ENCODE measurements around the gene CLTB. TPM values are rescaled to one million over a fixed set of nuclear protein-coding genes. Genes with fewer than 3 reads are reported as not detected.
A peak's percentile ranks its signal among the peaks of the same experiment; 100 is the strongest.

CLTB gene
- total RNA-seq, 1 experiment from 2014 or later: 58.6 TPM

DNA sequence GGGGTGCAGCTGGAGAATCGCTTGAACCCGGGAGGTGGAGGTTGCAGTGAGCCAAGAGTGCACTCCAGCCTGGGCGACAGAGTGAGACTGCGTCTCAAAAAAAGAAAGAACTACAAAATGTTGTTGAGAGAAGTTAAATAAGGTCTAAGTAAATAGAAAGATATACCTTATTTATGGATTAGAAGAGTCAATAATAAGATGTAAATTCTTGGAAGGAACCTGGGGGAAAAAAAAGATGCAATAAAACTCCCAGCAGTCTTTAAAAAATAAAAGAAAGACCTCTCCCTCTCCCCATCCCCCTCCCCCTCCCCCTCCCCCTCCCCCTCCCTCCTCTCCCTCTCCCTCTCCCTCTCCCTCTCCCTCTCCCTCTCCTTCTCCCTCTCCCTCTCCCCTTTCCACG, 16.4 kb upstream of the CLTB start:
- ChIA-PET POLR2A (no interaction called here), CTCF (no interaction called here), RAD21 (ENCODE audit: low non-redundant PET in 1 of 2, low total read pairs in 2 of 2, uncharacterized antibody in 2 of 2, unreplicated experiment in 2 of 2) (no interaction called here)
- no peak overlapping the region for H3K4me3 ChIP-seq (replicated peaks in 1 of 2; ENCODE audit: low read depth in 1 of 2, low read length in 2 of 2)
- no peaks in the 10 kb centered on the region for H3K9me2 ChIP-seq (ENCODE audit: insufficient read depth)
- no TSS peak for BruUV-seq (replicated peaks)
- no peaks in the 10 kb centered on the region for H3K9me3 ChIP-seq (ENCODE audit: control insufficient read depth in 1 of 2, insufficient read depth in 1 of 2, low read depth in 1 of 2, low read length in 2 of 2)
- no peak overlapping the region for H3K27ac ChIP-seq (ENCODE audit: low read depth, low read length)
- H2AFZ ChIP-seq (ENCODE audit: low read depth, low read length, poor library complexity, severe bottlenecking): no peak overlapping the region
- H3K27me3 ChIP-seq (ENCODE audit: insufficient read depth, low read length): no peaks in the 10 kb centered on the region
- intact Hi-C loops (cut with micrococcal nuclease): no loop called here
- TF ChIP-seq RAD21 (IDR thresholded peaks at IDR 0.05; ENCODE audit: low read depth): no peak
- TF ChIP-seq ZFX (IDR thresholded peaks at IDR 0.05): no peak
- TF ChIP-seq ELF1 (IDR thresholded peaks at IDR 0.05; ENCODE audit: borderline replicate concordance, low read depth): no peak
- TF ChIP-seq, protein P1, sequence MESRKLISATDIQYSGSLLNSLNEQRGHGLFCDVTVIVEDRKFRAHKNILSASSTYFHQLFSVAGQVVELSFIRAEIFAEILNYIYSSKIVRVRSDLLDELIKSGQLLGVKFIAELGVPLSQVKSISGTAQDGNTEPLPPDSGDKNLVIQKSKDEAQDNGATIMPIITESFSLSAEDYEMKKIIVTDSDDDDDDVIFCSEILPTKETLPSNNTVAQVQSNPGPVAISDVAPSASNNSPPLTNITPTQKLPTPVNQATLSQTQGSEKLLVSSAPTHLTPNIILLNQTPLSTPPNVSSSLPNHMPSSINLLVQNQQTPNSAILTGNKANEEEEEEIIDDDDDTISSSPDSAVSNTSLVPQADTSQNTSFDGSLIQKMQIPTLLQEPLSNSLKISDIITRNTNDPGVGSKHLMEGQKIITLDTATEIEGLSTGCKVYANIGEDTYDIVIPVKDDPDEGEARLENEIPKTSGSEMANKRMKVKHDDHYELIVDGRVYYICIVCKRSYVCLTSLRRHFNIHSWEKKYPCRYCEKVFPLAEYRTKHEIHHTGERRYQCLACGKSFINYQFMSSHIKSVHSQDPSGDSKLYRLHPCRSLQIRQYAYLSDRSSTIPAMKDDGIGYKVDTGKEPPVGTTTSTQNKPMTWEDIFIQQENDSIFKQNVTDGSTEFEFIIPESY (IDR thresholded peaks at IDR 0.05; ENCODE audit: extremely low read depth, insufficient replicate concordance, low read length): no peak
- no peak for TF ChIP-seq SIN3A (IDR thresholded peaks at IDR 0.05; ENCODE audit: low read depth)
- no peak for TF ChIP-seq TCF7L2 (IDR thresholded peaks at IDR 0.05; ENCODE audit: borderline replicate concordance, extremely low read depth, insufficient read depth, insufficient read length)
- H3K79me2 ChIP-seq (ENCODE audit: insufficient read depth, low read length): no peaks in the 10 kb centered on the region
- no peak overlapping the region for H3K4me2 ChIP-seq (ENCODE audit: low read length)
- no peak for DNase-seq (ENCODE audit: low read depth, low spot score)
- no peak for ATAC-seq
- no peaks in the 10 kb centered on the region for H4K20me1 ChIP-seq (ENCODE audit: insufficient read depth)
- no peak overlapping the region for H3K9ac ChIP-seq (ENCODE audit: low read length)
- peaks cover 0 to 8% of the 10 kb centered on the region in 2 experiments; a peak in 2 of 4 replicates for H3K4me1 ChIP-seq (ENCODE audit: control insufficient read depth in 1 of 2, insufficient read depth in 2 of 2, low read length in 2 of 2)
- H3K36me3 ChIP-seq (ENCODE audit: control insufficient read depth in 1 of 2, insufficient read depth in 2 of 2, low read length in 2 of 2): no peaks in the 10 kb centered on the region

DNA sequence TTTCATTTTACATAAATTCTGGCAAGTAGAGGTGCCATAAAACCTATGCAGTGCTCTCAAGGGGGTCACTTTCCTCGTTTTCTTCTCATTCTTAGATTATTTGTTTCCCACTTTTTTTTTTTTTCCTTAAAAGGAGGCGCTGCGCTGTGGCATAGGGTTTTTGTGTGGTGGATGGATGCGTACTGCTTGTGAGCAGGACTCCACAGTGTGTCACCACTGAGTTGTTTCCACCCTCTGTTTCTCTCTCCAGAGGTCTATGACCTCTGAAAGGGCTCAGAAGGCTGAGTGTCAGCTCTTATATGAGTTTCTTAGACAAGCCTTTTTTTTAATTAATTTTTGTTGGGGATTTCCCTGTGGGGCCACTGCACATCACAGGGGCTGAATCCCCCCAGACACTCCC, 13.6 kb upstream of the CLTB start:
- H2AFZ ChIP-seq (ENCODE audit: low read depth, low read length, poor library complexity, severe bottlenecking): no peak overlapping the region
- ATAC-seq: peak; percentile 68
- H3K27ac ChIP-seq (ENCODE audit: low read depth, low read length): no peak overlapping the region
- no peak for TF ChIP-seq SRF (IDR thresholded peaks at IDR 0.05; ENCODE audit: low read depth)
- TF ChIP-seq, protein P2, sequence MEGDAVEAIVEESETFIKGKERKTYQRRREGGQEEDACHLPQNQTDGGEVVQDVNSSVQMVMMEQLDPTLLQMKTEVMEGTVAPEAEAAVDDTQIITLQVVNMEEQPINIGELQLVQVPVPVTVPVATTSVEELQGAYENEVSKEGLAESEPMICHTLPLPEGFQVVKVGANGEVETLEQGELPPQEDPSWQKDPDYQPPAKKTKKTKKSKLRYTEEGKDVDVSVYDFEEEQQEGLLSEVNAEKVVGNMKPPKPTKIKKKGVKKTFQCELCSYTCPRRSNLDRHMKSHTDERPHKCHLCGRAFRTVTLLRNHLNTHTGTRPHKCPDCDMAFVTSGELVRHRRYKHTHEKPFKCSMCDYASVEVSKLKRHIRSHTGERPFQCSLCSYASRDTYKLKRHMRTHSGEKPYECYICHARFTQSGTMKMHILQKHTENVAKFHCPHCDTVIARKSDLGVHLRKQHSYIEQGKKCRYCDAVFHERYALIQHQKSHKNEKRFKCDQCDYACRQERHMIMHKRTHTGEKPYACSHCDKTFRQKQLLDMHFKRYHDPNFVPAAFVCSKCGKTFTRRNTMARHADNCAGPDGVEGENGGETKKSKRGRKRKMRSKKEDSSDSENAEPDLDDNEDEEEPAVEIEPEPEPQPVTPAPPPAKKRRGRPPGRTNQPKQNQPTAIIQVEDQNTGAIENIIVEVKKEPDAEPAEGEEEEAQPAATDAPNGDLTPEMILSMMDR (IDR thresholded peaks at IDR 0.05 in 2 of 3, conservative IDR thresholded peaks at IDR 0.05 in 1 of 3; ENCODE audit: borderline replicate concordance in 1 of 3, insufficient read depth in 1 of 3, low read depth in 2 of 3, low read length in 2 of 3): 0 out of 6 replicates have a peak, but pooled peaks of 1 of the 3 experiments have one; percentile 13
- intact Hi-C loops (cut with micrococcal nuclease): no loop called here
- BruUV-seq (replicated peaks): no TSS peak
- no peaks in the 10 kb centered on the region for H3K27me3 ChIP-seq (ENCODE audit: insufficient read depth, low read length)
- no peak overlapping the region for H3K4me2 ChIP-seq (ENCODE audit: low read length)
- peaks cover 0 to 13% of the 10 kb centered on the region in 2 experiments; a peak in 2 of 4 replicates for H3K4me1 ChIP-seq (ENCODE audit: control insufficient read depth in 1 of 2, insufficient read depth in 2 of 2, low read length in 2 of 2)
- H3K9me3 ChIP-seq (ENCODE audit: control insufficient read depth in 1 of 2, insufficient read depth in 1 of 2, low read depth in 1 of 2, low read length in 2 of 2): no peaks in the 10 kb centered on the region
- no peak overlapping the region for H3K9ac ChIP-seq (ENCODE audit: low read length)
- no peaks in the 10 kb centered on the region for H3K9me2 ChIP-seq (ENCODE audit: insufficient read depth)
- ChIA-PET CTCF (no interaction called here), POLR2A (no interaction called here), RAD21 (ENCODE audit: low non-redundant PET in 1 of 2, low total read pairs in 2 of 2, uncharacterized antibody in 2 of 2, unreplicated experiment in 2 of 2) (no interaction called here)
- no peak for DNase-seq (ENCODE audit: low read depth, low spot score)
- H3K4me3 ChIP-seq (replicated peaks in 1 of 2; ENCODE audit: low read depth in 1 of 2, low read length in 2 of 2): no peak overlapping the region
- H4K20me1 ChIP-seq (ENCODE audit: insufficient read depth): no peaks in the 10 kb centered on the region
- no peaks in the 10 kb centered on the region for H3K36me3 ChIP-seq (ENCODE audit: control insufficient read depth in 1 of 2, insufficient read depth in 2 of 2, low read length in 2 of 2)
- no peaks in the 10 kb centered on the region for H3K79me2 ChIP-seq (ENCODE audit: insufficient read depth, low read length)
